ENCODE data around the gene BTG4. TPM values are rescaled to one million over a fixed set of nuclear protein-coding genes. Genes with fewer than 3 reads are reported as not detected.

The BTG4 gene
- total and polyA plus RNA-seq, 2 experiments from 2014 or later: 0.21 to 0.31 TPM

GRCh38 chr11:111463276-111463675 is 48.9 kb downstream of the BTG4 start (continued):
- no peak for TF ChIP-seq ETS1 (IDR thresholded peaks at IDR 0.05)
- no peak for TF ChIP-seq NANOG (IDR thresholded peaks at IDR 0.05; ENCODE audit: borderline replicate concordance)

- H3K4me3 ChIP-seq: no peak overlapping the region
- H3K9me2 ChIP-seq (ENCODE audit: insufficient read depth): no peaks in the 10 kb centered on the region
- H3K27ac ChIP-seq (ENCODE audit: low read depth): no peak overlapping the region
- H3K36me3 ChIP-seq (ENCODE audit: insufficient read depth): no peaks in the 10 kb centered on the region
- H3K27me3 ChIP-seq (ENCODE audit: insufficient read depth): no peaks in the 10 kb centered on the region
- no peak overlapping the region for H3K27ac Mint-ChIP-seq
- no peak for DNase-seq (ENCODE audit: low spot score)
- no peaks in the 10 kb centered on the region for H3K9me3 Mint-ChIP-seq
- no peaks in the 10 kb centered on the region for H3K79me2 ChIP-seq (replicated peaks; ENCODE audit: insufficient read depth)
- ATAC-seq: peak; percentile 58
- no peaks in the 10 kb centered on the region for H4K20me1 ChIP-seq (replicated peaks; ENCODE audit: insufficient read depth)
- H3K27me3 Mint-ChIP-seq (ENCODE audit: insufficient read depth, low read depth, poor library complexity): peaks cover 5% of the 10 kb centered on the region
- H3K36me3 Mint-ChIP-seq (ENCODE audit: low read depth): no peaks in the 10 kb centered on the region; the same call in 2 of the 3 replicates
- H3K4me1 Mint-ChIP-seq: no peaks in the 10 kb centered on the region
- no peak overlapping the region for H3K4me2 ChIP-seq
- no peak for TF ChIP-seq EZH2phosphoT487 (IDR thresholded peaks at IDR 0.05; ENCODE audit: unreplicated experiment)
- TF ChIP-seq EZH2 (IDR thresholded peaks at IDR 0.05; ENCODE audit: low read depth, unreplicated experiment): no peak
- no peak for TF ChIP-seq ZNF462 (CRISPR knock-in tag; IDR thresholded peaks at IDR 0.05)
- TF ChIP-seq NANOG (IDR thresholded peaks at IDR 0.05; ENCODE audit: borderline replicate concordance): no peak
- no peak for TF ChIP-seq JUNB (IDR thresholded peaks at IDR 0.05; ENCODE audit: unreplicated experiment)
- no peak for TF ChIP-seq ZNF114 (CRISPR knock-in tag; IDR thresholded peaks at IDR 0.05)
- no peak for TF ChIP-seq CREB1 (CRISPR knock-in tag; IDR thresholded peaks at IDR 0.05; ENCODE audit: low read depth)
- H3K4me1 ChIP-seq (ENCODE audit: insufficient read depth): no peaks in the 10 kb centered on the region
- H3F3A ChIP-seq (replicated peaks; ENCODE audit: low read depth): no peaks in the 10 kb centered on the region
- H3K4me3 Mint-ChIP-seq: no peak overlapping the region
- H2AFZ ChIP-seq: peak overlapping the region; percentile 47; the same call in 1 of the 2 replicates
These were observed 49.9 kb downstream of the BTG4 start for GRCh38 chr11:111462329-111462728.

All from GM23338 (cell line).